Endothelial cell of umbilical vein (primary cell): Measurements from ENCODE around the gene TEDC2. TPM values are rescaled to one million over a fixed set of nuclear protein-coding genes. Genes with fewer than 3 reads are reported as not detected.

ENCODE experiments used
- BruUV-seq: library from RNA; stranded (reverse); fragments of 400-500 nt; replicated peaks from 2 replicates; lab custom pipeline; 2021; lab: Mats Ljungman, UMichigan
- CTCF ChIA-PET: fragments of 300-600, 350-600 bp; sonication (Branson Sonifier 250); formaldehyde crosslinking; loops from one replicate; lab custom pipeline; 2021; ENCODE audit warnings: antibody characterized with exemption, inconsistent platforms; lab: Charles Lee
- POLR2A ChIA-PET: fragments of 300-600, 350-600 bp; sonication (Branson Sonifier 250); formaldehyde crosslinking; loops from one replicate; lab custom pipeline; 2021; ENCODE audit warnings: antibody characterized with exemption, inconsistent platforms; lab: Charles Lee
- DNase-seq: peaks from one replicate; pipeline ENCODE4 v3.0.0-alpha.2; 2011; ENCODE audit warnings: low read depth, low spot score
- FAIRE-seq: peaks from 2 replicates; lab custom pipeline; 2011; peaks lifted over from hg19 to GRCh38; lab: Jason Lieb, UNC
- H2AFZ ChIP-seq: 2 replicates; pipeline ENCODE4 v1.6.0; 2012; ENCODE audit warnings: low read depth, low read length, control low read depth, inconsistent platforms
- H3K27ac ChIP-seq: 2 replicates; pipeline ENCODE4 v1.5.1; 2011; ENCODE audit warnings: low read depth, mild to moderate bottlenecking, control low read depth, low read length, moderate library complexity; ENCODE audit not compliant: insufficient read depth
- H3K27me3 ChIP-seq, 2 experiments: 2 replicates each; pipeline versions ENCODE4 v1.6.0 to v1.6.1; 2011; ENCODE audit warnings: low read length in 2 of 2, mixed read lengths in 1 of 2; ENCODE audit not compliant: control insufficient read depth in 2 of 2, insufficient read depth in 2 of 2
- H3K36me3 ChIP-seq, 2 experiments: 2 replicates in 1 of 2; 3 replicates in 1 of 2; pipeline ENCODE4 v1.5.1; 2011; ENCODE audit warnings: low read length in 2 of 2, mild to moderate bottlenecking in 1 of 2, moderate library complexity in 1 of 2; ENCODE audit not compliant: control insufficient read depth in 2 of 2, insufficient read depth in 2 of 2; ENCODE audit errors: extremely low read depth in 1 of 2
- H3K4me1 ChIP-seq: 3 replicates; pipeline ENCODE4 v1.5.1; 2011; ENCODE audit warnings: mild to moderate bottlenecking, low read length; ENCODE audit not compliant: control insufficient read depth, insufficient read depth; ENCODE audit errors: extremely low read depth
- H3K4me2 ChIP-seq: 2 replicates; pipeline ENCODE4 v1.6.1; 2011; ENCODE audit warnings: low read length, control low read depth, mixed read lengths; ENCODE audit not compliant: insufficient read depth
- H3K4me3 ChIP-seq, 3 experiments: fragments of 200-600 bp in 1 of 3; sonication (generic), shearing (Covaris generic) in 1 of 3; replicated peaks in 1 of 3; 2 replicates each; pipeline ENCODE4 v1.5.1; 2011 to 2016; ENCODE audit warnings: control low read depth in 3 of 3, low read length in 3 of 3, mild to moderate bottlenecking in 2 of 3, inconsistent platforms in 1 of 3, low read depth in 1 of 3, moderate library complexity in 1 of 3; ENCODE audit not compliant: insufficient read depth in 1 of 3
- H3K79me2 ChIP-seq: 2 replicates; pipeline ENCODE4 v1.6.0; 2012; ENCODE audit warnings: low read length, inconsistent platforms; ENCODE audit not compliant: control insufficient read depth, insufficient read depth
- H3K9ac ChIP-seq: replicated peaks from 2 replicates; pipeline ENCODE3; 2011; ENCODE audit warnings: low read length, control low read depth; ENCODE audit not compliant: insufficient read depth; ENCODE audit errors: extremely low read depth
- H3K9me1 ChIP-seq: replicated peaks from 3 replicates; pipeline ENCODE4 v1.6.0; 2011; ENCODE audit warnings: mild to moderate bottlenecking, low read length; ENCODE audit not compliant: control insufficient read depth, insufficient read depth; ENCODE audit errors: extremely low read depth
- H3K9me3 ChIP-seq: replicated peaks from 2 replicates; pipeline ENCODE4 v1.5.1; 2012; ENCODE audit warnings: low read length, inconsistent platforms; ENCODE audit not compliant: control insufficient read depth, insufficient read depth
- H4K20me1 ChIP-seq: replicated peaks from 2 replicates; pipeline ENCODE3; 2011; ENCODE audit warnings: mild to moderate bottlenecking, low read length; ENCODE audit not compliant: control insufficient read depth, insufficient read depth; ENCODE audit errors: extremely low read depth
- EZH2 ChIP-seq: IDR thresholded peaks from 2 replicates; pipeline ENCODE4 v1.6.1; 2012; ENCODE audit warnings: borderline replicate concordance, low read depth, mild to moderate bottlenecking, moderate library complexity, low read length, inconsistent platforms; ENCODE audit not compliant: severe bottlenecking
- GATA2 ChIP-seq: IDR thresholded peaks from 2 replicates; pipeline ENCODE4 v1.7.0; 2011; ENCODE audit warnings: low read depth, mild to moderate bottlenecking, moderate library complexity, mixed read lengths, low read length; ENCODE audit not compliant: insufficient read length, insufficient read depth
- JUN ChIP-seq: IDR thresholded peaks from 2 replicates; pipeline ENCODE4 v1.6.1; 2011; ENCODE audit warnings: borderline replicate concordance, low read depth; ENCODE audit not compliant: insufficient read length, insufficient read depth
- MYC ChIP-seq: IDR thresholded peaks from one replicate; pipeline ENCODE4 v1.6.1; 2011; ENCODE audit warnings: mild to moderate bottlenecking, low read depth, low read length
- POLR2AphosphoS5 ChIP-seq: IDR thresholded peaks from 2 replicates; pipeline ENCODE4 v1.6.1; 2012; ENCODE audit warnings: low read depth, mild to moderate bottlenecking, control low read depth, low read length, moderate library complexity; ENCODE audit not compliant: insufficient read depth
- dilution Hi-C: fragments of 300-500 bp; cut with MboI; formaldehyde crosslinking; loops from one replicate; pipeline ENCODE4 v1.15.0; 2019; ENCODE audit warnings: low sequenced_read_pairs; ENCODE audit not compliant: extremely low pct_ligation_motif_present
- intact Hi-C: fragments of 100-400 bp; cut with micrococcal nuclease; formaldehyde crosslinking; loops from one replicate; pipeline ENCODE4 v1.10.0; 2022
- polyA plus RNA-seq, 4 experiments: library from polyadenylated mRNA; depleted of rRNA in 3 of 4; stranded (reverse) in 3 of 4; unstranded in 1 of 4; fragments of >200 nt; gene quantifications; 2 replicates each; pipeline versions ENCODE4 v1.2.1 to v1.2.3, GENCODE V29; 2011 to 2012; ENCODE audit warnings: missing spikeins in 1 of 4
- total RNA-seq: library from RNA; stranded (reverse); gene quantifications from 2 replicates; pipeline ENCODE4 v1.2.3, GENCODE V29; 2021
- TF ChIP-seq, protein P1 (sequence below), 2 donors: IDR thresholded peaks; 1 replicate in 1 of 2; 2 replicates in 1 of 2; pipeline ENCODE4 v1.5.1; 2011; ENCODE audit warnings: low read length in 2 of 2, mild to moderate bottlenecking in 2 of 2, moderate library complexity in 2 of 2, control low read depth in 1 of 2, inconsistent platforms in 1 of 2, low read depth in 1 of 2; ENCODE audit not compliant: insufficient read depth in 1 of 2; ENCODE audit errors: extremely low read depth in 1 of 2
- TF ChIP-seq, protein P2 (sequence below): IDR thresholded peaks from 2 replicates; pipeline ENCODE4 v1.6.1; 2011; ENCODE audit not compliant: insufficient read depth, insufficient read length

Gene TEDC2
- total and polyA plus RNA-seq, 2 donors (not counting 3 experiments of a cell fraction or from before 2014, with no cell fraction given), result 7.6 to 12.7 TPM

DNA sequence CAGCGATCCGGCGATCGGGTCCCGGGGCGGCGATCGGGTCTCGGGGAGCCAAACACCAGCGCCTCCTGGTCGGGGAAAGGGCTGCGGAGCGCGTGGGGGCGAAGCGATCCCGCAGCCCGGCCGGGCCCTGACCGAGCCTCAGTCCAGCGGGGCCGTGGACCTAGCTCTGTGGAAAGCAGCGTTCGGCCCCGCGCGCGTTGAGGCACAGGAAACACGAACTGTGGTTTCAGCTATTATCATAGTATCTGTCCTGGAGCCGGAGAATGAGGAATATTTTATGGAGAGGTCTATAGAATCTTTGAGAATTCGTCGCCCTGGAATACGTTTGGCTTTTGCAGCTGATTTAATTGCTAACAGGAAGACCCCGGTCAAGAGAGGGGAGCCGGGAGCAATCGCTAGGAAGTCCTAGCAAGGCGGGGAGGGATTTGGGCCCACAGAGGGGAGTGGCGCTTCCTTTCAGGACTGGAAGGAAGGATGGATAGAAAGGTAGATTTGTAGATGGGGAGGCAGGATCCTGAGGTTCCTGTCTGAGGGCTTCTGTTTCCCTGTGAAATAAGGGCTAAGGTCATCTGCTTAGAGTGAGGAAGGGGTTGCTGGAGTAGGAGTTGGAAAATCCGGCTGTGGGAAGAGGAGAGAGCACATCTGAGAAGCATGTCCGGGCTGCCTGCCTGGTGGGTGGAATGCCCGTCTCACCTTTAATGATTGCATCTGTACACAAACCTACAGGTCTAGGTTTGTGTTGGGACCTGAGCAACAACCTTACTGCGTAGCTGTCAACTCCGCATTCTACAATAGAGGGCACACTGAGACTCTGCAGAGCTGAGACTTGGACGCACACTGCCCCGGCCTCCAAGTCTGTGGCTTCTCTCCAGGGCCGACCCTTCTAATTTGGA, 29.9 kb upstream of the TEDC2 start:
- Histone ChIP-seq H4K20me1 (no peaks in the 10 kb centered on the region), H3K4me1 (peaks cover 21% of the 10 kb centered on the region), H3K9me3 (no peaks in the 10 kb centered on the region), H3K36me3 (peaks cover 6 to 10% of the 10 kb centered on the region in 2 experiments), H3K4me2 (peak overlapping the region; percentile 78), H3K27me3 (no peaks in the 10 kb centered on the region), H3K9ac (peak overlapping the region; percentile 76), H2AFZ (peak overlapping the region; percentile 87), H3K9me1 (no peaks in the 10 kb centered on the region), H3K27ac (peak overlapping the region; percentile 21), H3K79me2 (peaks cover 34% of the 10 kb centered on the region), H3K4me3 (peak overlapping the region; percentile 75 to 92 (median 85))
- BruUV-seq, result TSS peak; percentile 15
- DNase-seq, result peak; percentile 21
- ChIA-PET CTCF (interaction anchor here (0.6 to 4.0 kb wide), 12 partner anchors 10 to 133 kb away, joined by 3 to 25 read pairs (median 4); partner anchors contain the start of genes ABCA3, PDPK1, TBC1D24 and TEDC2), POLR2A (no interaction called here)
- peak; percentile 76 for FAIRE-seq
- TF ChIP-seq EZH2, result no peak
- TF ChIP-seq, protein P1, sequence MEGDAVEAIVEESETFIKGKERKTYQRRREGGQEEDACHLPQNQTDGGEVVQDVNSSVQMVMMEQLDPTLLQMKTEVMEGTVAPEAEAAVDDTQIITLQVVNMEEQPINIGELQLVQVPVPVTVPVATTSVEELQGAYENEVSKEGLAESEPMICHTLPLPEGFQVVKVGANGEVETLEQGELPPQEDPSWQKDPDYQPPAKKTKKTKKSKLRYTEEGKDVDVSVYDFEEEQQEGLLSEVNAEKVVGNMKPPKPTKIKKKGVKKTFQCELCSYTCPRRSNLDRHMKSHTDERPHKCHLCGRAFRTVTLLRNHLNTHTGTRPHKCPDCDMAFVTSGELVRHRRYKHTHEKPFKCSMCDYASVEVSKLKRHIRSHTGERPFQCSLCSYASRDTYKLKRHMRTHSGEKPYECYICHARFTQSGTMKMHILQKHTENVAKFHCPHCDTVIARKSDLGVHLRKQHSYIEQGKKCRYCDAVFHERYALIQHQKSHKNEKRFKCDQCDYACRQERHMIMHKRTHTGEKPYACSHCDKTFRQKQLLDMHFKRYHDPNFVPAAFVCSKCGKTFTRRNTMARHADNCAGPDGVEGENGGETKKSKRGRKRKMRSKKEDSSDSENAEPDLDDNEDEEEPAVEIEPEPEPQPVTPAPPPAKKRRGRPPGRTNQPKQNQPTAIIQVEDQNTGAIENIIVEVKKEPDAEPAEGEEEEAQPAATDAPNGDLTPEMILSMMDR (IDR thresholded peaks at IDR 0.05; ENCODE audit: extremely low read depth in 1 of 2, insufficient read depth in 1 of 2, low read depth in 1 of 2, low read length in 2 of 2), result peak in 1 of 2 donors; percentile 12
- dilution Hi-C loops, result no loop called here
- intact Hi-C loops, result loop anchor here (1.0 to 10.0 kb wide), 5 partner anchors 30 to 161 kb away; partner anchors contain the start of genes ABCA3, RNPS1 and TEDC2

- intact Hi-C loops (no loop called here), dilution Hi-C loops (no loop called here)
- Histone ChIP-seq H3K27me3 (no peaks in the 10 kb centered on the region), H4K20me1 (no peaks in the 10 kb centered on the region), H3K27ac (no peak overlapping the region), H2AFZ (no peak overlapping the region), H3K9me1 (no peaks in the 10 kb centered on the region), H3K9ac (no peak overlapping the region), H3K4me3 (no peak overlapping the region), H3K36me3 (peaks cover 17 to 18% of the 10 kb centered on the region in 2 experiments), H3K79me2 (peaks cover 38% of the 10 kb centered on the region), H3K4me2 (no peak overlapping the region), H3K4me1 (peaks cover 21% of the 10 kb centered on the region), H3K9me3 (no peaks in the 10 kb centered on the region)
- no TSS peak for BruUV-seq
- ChIA-PET POLR2A (no interaction called here), CTCF (no interaction called here)
- DNase-seq (no peak), FAIRE-seq (no peak)
- TF ChIP-seq, protein P1 (IDR thresholded peaks at IDR 0.05; ENCODE audit: extremely low read depth in 1 of 2, insufficient read depth in 1 of 2, low read depth in 1 of 2, low read length in 2 of 2), result no peak
- TF ChIP-seq GATA2 (no peak), JUN (no peak), MYC (no peak), POLR2AphosphoS5 (no peak), EZH2 (no peak)
- TF ChIP-seq, protein P2, sequence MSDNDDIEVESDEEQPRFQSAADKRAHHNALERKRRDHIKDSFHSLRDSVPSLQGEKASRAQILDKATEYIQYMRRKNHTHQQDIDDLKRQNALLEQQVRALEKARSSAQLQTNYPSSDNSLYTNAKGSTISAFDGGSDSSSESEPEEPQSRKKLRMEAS, result no peak
Observed at GRCh38 chr16:2432286-2432685, 27.6 kb upstream of the TEDC2 start.
